GM23338 (cell line): ENCODE results near the gene SPAG16. TPM values are rescaled to one million over a fixed set of nuclear protein-coding genes. Genes with fewer than 3 reads are reported as not detected.

Experiments
- ATAC-seq: fragments of 200-7000 bp; cut with Tn5 transposase; 3 replicates; pipeline ENCODE4 v1.9.1; 2020
- DNase-seq: peaks from one replicate; pipeline ENCODE4 v3.0.0-alpha.2; 2015; ENCODE audit warnings: low spot score
- H2AFZ ChIP-seq: fragments of 200-600 bp; sonication (generic); 2 replicates; pipeline ENCODE4 v1.8.0; 2016; ENCODE audit warnings: antibody characterized with exemption, mild to moderate bottlenecking, moderate library complexity
- H3F3A ChIP-seq: fragments of 200-600 bp; sonication (generic); replicated peaks from 2 replicates; pipeline ENCODE4 v1.8.0; 2017; ENCODE audit warnings: antibody characterized with exemption, mixed run types, low read depth
- H3K27ac ChIP-seq: fragments of 200-600 bp; sonication (generic); 2 replicates; pipeline ENCODE4 v1.6.1; 2016; ENCODE audit warnings: low read depth
- H3K27me3 ChIP-seq: fragments of 200-600 bp; sonication (generic); 2 replicates; pipeline ENCODE4 v1.8.0; 2016; ENCODE audit warnings: mild to moderate bottlenecking, mixed run types, moderate library complexity; ENCODE audit not compliant: insufficient read depth
- H3K36me3 ChIP-seq: fragments of 200-600 bp; sonication (generic); 2 replicates; pipeline ENCODE4 v1.8.0; 2016; ENCODE audit warnings: mild to moderate bottlenecking; ENCODE audit not compliant: insufficient read depth
- H3K4me1 ChIP-seq: fragments of 200-600 bp; sonication (generic); 2 replicates; pipeline ENCODE4 v1.8.0; 2016; ENCODE audit warnings: mild to moderate bottlenecking, moderate library complexity; ENCODE audit not compliant: insufficient read depth
- H3K4me2 ChIP-seq: fragments of 200-600 bp; sonication (generic); 2 replicates; pipeline ENCODE4 v1.7.1; 2017; ENCODE audit warnings: mixed run types
- H3K4me3 ChIP-seq: fragments of 200-600 bp; sonication (generic); 2 replicates; pipeline ENCODE4 v1.6.1; 2016; ENCODE audit warnings: mixed run types
- H3K79me2 ChIP-seq: fragments of 200-600 bp; sonication (generic); replicated peaks from 2 replicates; pipeline ENCODE4 v1.8.0; 2017; ENCODE audit warnings: mild to moderate bottlenecking; ENCODE audit not compliant: insufficient read depth
- H3K9me2 ChIP-seq: fragments of 200-600 bp; sonication (generic); 2 replicates; pipeline ENCODE4 v1.8.0; 2017; ENCODE audit not compliant: insufficient read depth
- H4K20me1 ChIP-seq: fragments of 200-600 bp; sonication (generic); replicated peaks from 2 replicates; pipeline ENCODE4 v1.8.0; 2017; ENCODE audit warnings: mild to moderate bottlenecking; ENCODE audit not compliant: insufficient read depth
- H3K27ac Mint-ChIP-seq: 2 replicates; pipeline ENCODE4 v1.8.0; 2020; ENCODE audit warnings: inconsistent platforms, mild to moderate bottlenecking, moderate library complexity, mixed read lengths
- H3K27me3 Mint-ChIP-seq: 3 replicates; pipeline ENCODE4 v1.8.0; 2022; ENCODE audit warnings: low read depth, mild to moderate bottlenecking, moderate library complexity, mixed read lengths, inconsistent platforms; ENCODE audit not compliant: insufficient read depth, poor library complexity
- H3K36me3 Mint-ChIP-seq: 3 replicates; pipeline ENCODE4 v1.8.0; 2021; ENCODE audit warnings: low read depth, mild to moderate bottlenecking, inconsistent platforms, moderate library complexity, mixed read lengths
- H3K4me1 Mint-ChIP-seq: 3 replicates; pipeline ENCODE4 v1.8.0; 2020; ENCODE audit warnings: mild to moderate bottlenecking, inconsistent platforms, mixed read lengths
- H3K4me3 Mint-ChIP-seq: 3 replicates; pipeline ENCODE4 v1.8.0; 2021; ENCODE audit warnings: moderate library complexity, mild to moderate bottlenecking, inconsistent platforms, mixed read lengths
- H3K9me3 Mint-ChIP-seq: 3 replicates; pipeline ENCODE4 v1.8.0; 2020; ENCODE audit warnings: moderate library complexity, mild to moderate bottlenecking, inconsistent platforms, mixed read lengths
- CREB1 ChIP-seq: fragments of 250-450 bp; sonication (Bioruptor Pico); IDR thresholded peaks from 2 replicates; pipeline ENCODE4 v1.5.0; 2020; ENCODE audit warnings: low read depth, mild to moderate bottlenecking, moderate library complexity
- EZH2 ChIP-seq: fragments of 200-600 bp; sonication (generic); IDR thresholded peaks from one replicate; pipeline ENCODE4 v1.8.0; 2017; ENCODE audit warnings: antibody characterized with exemption, mild to moderate bottlenecking, low read depth; ENCODE audit not compliant: unreplicated experiment
- EZH2phosphoT487 ChIP-seq: fragments of 200-600 bp; sonication (generic); IDR thresholded peaks from one replicate; pipeline ENCODE4 v1.8.1; 2018; ENCODE audit warnings: antibody characterized with exemption; ENCODE audit not compliant: unreplicated experiment
- JUNB ChIP-seq: IDR thresholded peaks from one replicate; pipeline ENCODE4 v1.6.1; 2016; ENCODE audit warnings: antibody characterized with exemption; ENCODE audit not compliant: unreplicated experiment
- NANOG ChIP-seq: IDR thresholded peaks from 2 replicates; pipeline ENCODE4 v1.6.1; 2016; ENCODE audit warnings: antibody characterized with exemption, borderline replicate concordance
- POLR2AphosphoS5 ChIP-seq: IDR thresholded peaks from 2 replicates; pipeline ENCODE4 v1.6.1; 2016; ENCODE audit warnings: antibody characterized with exemption, low read depth
- REST ChIP-seq: IDR thresholded peaks from one replicate; pipeline ENCODE4 v1.6.1; 2018; ENCODE audit warnings: antibody characterized with exemption; ENCODE audit not compliant: unreplicated experiment
- STAT1 ChIP-seq: IDR thresholded peaks from one replicate; pipeline ENCODE4 v1.6.1; 2016; ENCODE audit warnings: antibody characterized with exemption; ENCODE audit not compliant: unreplicated experiment
- ZNF114 ChIP-seq: fragments of 250-450 bp; sonication (Bioruptor Pico); IDR thresholded peaks from 2 replicates; pipeline ENCODE4 v1.5.0; 2020; ENCODE audit warnings: mild to moderate bottlenecking, moderate library complexity
- ZNF331 ChIP-seq: fragments of 250-450 bp; sonication (Bioruptor Pico); IDR thresholded peaks from 2 replicates; pipeline ENCODE4 v1.5.0; 2020; ENCODE audit warnings: low read depth, mild to moderate bottlenecking, moderate library complexity
- ZNF462 ChIP-seq: fragments of 250-450 bp; sonication (Bioruptor Pico); IDR thresholded peaks from 2 replicates; pipeline ENCODE4 v1.5.0; 2020; ENCODE audit warnings: mild to moderate bottlenecking, moderate library complexity
- polyA plus RNA-seq: library from polyadenylated mRNA; unstranded; fragments of >200 nt; fragmentation: Nextera tagmentation; extraction: Ambion mirVana; gene quantifications from 2 replicates; pipeline ENCODE4 v1.2.1, GENCODE V29; 2016
- total RNA-seq: library from RNA; depleted of rRNA; stranded (reverse); fragments of >200 nt; shearing (Covaris generic); gene quantifications from 2 replicates; pipeline ENCODE4 v1.2.3, GENCODE V29; 2014
- TF ChIP-seq, protein P1 (sequence below): IDR thresholded peaks from 2 replicates; pipeline ENCODE4 v1.6.1; 2016; ENCODE audit warnings: antibody characterized with exemption
- TF ChIP-seq, protein P2 (sequence below), 2 experiments: fragments of 200-600 bp in 1 of 2; sonication (generic) in 1 of 2; conservative IDR thresholded peaks; 2 replicates each; pipeline versions ENCODE4 v1.5.1 to v1.6.1; 2016 to 2017; ENCODE audit warnings: antibody characterized with exemption in 2 of 2, low read depth in 2 of 2, mild to moderate bottlenecking in 2 of 2, moderate library complexity in 1 of 2

The SPAG16 gene
- total and polyA plus RNA-seq, 2 experiments from 2014 or later: 19.7 to 47.8 TPM

GRCh38 chr2:213425618-213426017 is 141.4 kb downstream of the SPAG16 start:
- Histone ChIP-seq H3K79me2 (no peaks in the 10 kb centered on the region), H3K4me2 (no peak overlapping the region), H3K9me2 (no peaks in the 10 kb centered on the region), H2AFZ (no peak overlapping the region), H3K27me3 (no peaks in the 10 kb centered on the region), H3K27ac (no peak overlapping the region), H3K4me1 (no peaks in the 10 kb centered on the region), H3F3A (no peaks in the 10 kb centered on the region), H3K4me3 (no peak overlapping the region), H3K36me3 (no peaks in the 10 kb centered on the region), H4K20me1 (no peaks in the 10 kb centered on the region)
- DNase-seq (no peak), ATAC-seq (no peak)
- H3K4me1 Mint-ChIP-seq: no peaks in the 10 kb centered on the region
- H3K4me3 Mint-ChIP-seq: no peak overlapping the region
- no peaks in the 10 kb centered on the region for H3K27me3 Mint-ChIP-seq
- H3K36me3 Mint-ChIP-seq: peaks cover 20% of the 10 kb centered on the region
- H3K9me3 Mint-ChIP-seq: peaks cover 26% of the 10 kb centered on the region
- TF ChIP-seq, protein P1, sequence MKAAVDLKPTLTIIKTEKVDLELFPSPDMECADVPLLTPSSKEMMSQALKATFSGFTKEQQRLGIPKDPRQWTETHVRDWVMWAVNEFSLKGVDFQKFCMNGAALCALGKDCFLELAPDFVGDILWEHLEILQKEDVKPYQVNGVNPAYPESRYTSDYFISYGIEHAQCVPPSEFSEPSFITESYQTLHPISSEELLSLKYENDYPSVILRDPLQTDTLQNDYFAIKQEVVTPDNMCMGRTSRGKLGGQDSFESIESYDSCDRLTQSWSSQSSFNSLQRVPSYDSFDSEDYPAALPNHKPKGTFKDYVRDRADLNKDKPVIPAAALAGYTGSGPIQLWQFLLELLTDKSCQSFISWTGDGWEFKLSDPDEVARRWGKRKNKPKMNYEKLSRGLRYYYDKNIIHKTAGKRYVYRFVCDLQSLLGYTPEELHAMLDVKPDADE: no peak
- TF ChIP-seq ZNF114 (CRISPR knock-in tag): no peak
- no peak for TF ChIP-seq STAT1
- TF ChIP-seq ZNF462 (CRISPR knock-in tag): no peak
- no peak for TF ChIP-seq CREB1 (CRISPR knock-in tag)
- TF ChIP-seq POLR2AphosphoS5: no peak
- no peak for TF ChIP-seq EZH2
- TF ChIP-seq ZNF331: no peak
- TF ChIP-seq, protein P2, sequence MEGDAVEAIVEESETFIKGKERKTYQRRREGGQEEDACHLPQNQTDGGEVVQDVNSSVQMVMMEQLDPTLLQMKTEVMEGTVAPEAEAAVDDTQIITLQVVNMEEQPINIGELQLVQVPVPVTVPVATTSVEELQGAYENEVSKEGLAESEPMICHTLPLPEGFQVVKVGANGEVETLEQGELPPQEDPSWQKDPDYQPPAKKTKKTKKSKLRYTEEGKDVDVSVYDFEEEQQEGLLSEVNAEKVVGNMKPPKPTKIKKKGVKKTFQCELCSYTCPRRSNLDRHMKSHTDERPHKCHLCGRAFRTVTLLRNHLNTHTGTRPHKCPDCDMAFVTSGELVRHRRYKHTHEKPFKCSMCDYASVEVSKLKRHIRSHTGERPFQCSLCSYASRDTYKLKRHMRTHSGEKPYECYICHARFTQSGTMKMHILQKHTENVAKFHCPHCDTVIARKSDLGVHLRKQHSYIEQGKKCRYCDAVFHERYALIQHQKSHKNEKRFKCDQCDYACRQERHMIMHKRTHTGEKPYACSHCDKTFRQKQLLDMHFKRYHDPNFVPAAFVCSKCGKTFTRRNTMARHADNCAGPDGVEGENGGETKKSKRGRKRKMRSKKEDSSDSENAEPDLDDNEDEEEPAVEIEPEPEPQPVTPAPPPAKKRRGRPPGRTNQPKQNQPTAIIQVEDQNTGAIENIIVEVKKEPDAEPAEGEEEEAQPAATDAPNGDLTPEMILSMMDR (conservative IDR thresholded peaks at IDR 0.05; ENCODE audit: low read depth in 2 of 2): no peak
- TF ChIP-seq NANOG: no peak
- TF ChIP-seq JUNB: no peak
- TF ChIP-seq REST: no peak
- TF ChIP-seq EZH2phosphoT487: no peak
- no peak overlapping the region for H3K27ac Mint-ChIP-seq
